ENCODE results near the gene FLOT2.
"Not testable (repeated sequence)": the region's sequence is repeated elsewhere in the genome, so short reads cannot be mapped to it uniquely, and the experiment has no call there.

Gene FLOT2

GRCh38 chr17:28867276-28867675 is 30.3 kb downstream of the FLOT2 start:
- DNase-seq, result peak; percentile 83

- no peak for DNase-seq
Measured at GRCh38 chr17:28865946-28866752, 31.4 kb downstream of the FLOT2 start.

DNA sequence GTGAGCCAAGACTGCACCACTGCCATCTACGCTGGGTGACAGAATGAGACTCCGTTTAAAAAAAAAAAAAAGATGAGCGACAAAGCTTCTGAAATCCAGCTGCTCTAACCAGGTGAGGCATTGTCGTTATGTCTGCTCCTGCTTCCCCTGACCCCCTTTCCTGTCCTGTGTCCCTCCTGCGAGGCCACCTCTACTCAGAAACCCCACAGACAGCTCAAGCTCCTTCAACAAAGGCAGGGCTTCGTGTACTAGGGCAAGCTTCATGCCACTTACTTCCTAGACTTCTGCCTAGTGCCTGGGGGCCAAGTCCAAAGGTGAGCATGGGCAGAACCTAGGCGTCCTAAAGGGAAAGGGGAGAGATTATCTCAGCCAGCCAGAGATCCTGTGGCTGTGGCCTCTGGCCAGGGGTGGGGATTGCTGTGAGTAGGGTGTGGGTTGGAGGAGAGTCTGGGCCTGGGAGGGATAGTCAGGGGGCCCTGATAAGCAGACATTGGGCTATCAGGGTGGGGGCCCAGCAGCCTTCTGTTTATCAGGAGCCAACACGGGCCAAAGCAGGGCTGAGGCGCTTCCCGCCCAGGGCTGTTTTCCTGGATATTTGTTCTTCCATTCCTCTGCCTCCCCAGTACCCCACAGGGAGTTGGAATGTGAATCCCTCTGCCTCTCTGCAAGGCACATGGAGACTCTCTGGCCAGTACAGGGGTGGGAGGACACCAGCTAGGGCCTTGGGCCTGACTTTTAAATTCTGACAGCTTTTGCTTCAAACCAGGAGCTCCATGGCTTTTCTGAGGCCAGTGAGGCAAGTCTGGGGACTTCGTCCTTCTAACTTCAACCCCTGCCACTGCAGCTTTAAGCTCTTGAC is 32.3 kb downstream of the FLOT2 start:
- no peak for DNase-seq

DNA sequence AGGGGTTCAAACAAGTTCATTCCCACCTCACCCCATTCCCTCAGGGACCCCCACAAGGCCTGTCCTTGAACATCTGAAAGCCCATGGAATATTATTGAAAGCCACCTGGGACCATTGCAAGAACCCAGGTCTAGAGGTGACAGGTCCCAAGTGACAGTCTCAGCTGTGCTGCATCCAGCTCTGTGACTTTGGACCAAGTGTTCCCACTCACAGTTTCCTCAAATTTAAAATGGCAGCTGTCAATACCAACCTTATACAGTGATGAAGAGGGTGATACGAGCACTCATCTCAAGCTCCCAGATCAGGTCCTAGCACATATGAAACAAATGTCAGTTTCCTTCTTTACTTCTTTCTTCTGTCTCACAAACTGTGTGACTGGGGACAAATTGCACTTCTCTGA is 33.6 kb downstream of the FLOT2 start:
- DNase-seq, result no peak

- DNase-seq, result no peak
Measured at GRCh38 chr17:28862561-28862960, 35.0 kb downstream of the FLOT2 start.

GRCh38 chr17:28861393-28862203 is 35.9 kb downstream of the FLOT2 start:
- DNase-seq, result no peak

GRCh38 chr17:28860363-28860808 is 37.1 kb downstream of the FLOT2 start:
- DNase-seq, result no peak

- DNase-seq, result no peak
Measured at GRCh38 chr17:28858801-28859355, 38.7 kb downstream of the FLOT2 start.

DNA sequence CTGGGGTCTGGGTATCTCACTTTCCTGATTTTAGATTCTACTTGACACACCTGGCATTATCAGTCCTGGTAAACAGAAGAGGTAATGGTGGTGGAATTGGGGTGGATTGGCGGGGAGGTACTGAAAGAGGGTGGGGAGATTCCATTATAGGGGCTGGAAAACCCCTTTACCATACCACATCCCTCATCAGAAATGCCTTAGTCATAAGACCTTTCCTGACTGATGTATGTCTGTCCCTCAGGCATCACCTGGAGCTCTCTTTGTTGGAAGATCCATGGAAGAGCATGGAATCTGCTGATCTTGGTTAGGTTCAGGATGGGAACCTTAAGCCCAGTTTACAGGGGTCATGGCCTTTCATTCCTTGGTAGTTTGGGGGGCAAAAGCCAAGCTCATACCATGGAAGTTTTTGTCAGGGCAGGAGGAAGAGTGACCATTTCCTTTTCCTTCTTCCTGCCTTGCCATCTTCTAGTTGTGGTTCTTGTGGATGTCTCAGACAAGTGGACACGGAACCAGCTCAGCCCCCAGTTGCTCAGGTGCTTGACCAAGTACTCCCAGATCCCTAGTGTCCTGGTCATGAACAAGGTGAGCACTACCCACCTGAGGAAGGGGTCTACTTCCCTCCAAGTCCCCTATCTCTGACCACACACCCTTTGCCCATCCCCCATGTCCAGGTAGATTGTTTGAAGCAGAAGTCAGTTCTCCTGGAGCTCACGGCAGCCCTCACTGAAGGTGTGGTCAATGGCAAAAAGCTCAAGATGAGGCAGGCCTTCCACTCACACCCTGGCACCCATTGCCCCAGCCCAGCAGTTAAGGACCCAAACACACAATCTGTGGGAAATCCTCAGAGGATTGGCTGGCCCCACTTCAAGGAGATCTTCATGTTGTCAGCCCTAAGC is 39.4 kb downstream of the FLOT2 start:
- no peak for DNase-seq

GRCh38 chr17:28856028-28856574 is 41.4 kb downstream of the FLOT2 start:
- DNase-seq, result no peak

DNA sequence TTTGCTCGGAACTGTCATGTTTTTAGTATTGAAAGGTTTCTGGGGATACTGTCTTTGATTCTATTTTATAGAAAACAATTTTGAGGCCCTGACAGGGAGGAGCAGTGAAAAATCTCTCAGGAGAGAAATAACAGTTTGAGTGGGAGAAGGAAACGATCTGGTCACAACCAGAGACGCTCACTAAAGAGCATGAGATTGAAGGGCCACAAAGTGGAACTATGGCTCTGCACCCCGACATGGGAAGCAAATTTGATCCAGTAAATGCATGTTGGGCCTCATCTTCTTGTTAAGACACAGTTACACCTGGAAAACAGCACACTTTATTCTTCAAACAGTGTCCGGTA is 42.2 kb downstream of the FLOT2 start:
- no peak for DNase-seq

DNA sequence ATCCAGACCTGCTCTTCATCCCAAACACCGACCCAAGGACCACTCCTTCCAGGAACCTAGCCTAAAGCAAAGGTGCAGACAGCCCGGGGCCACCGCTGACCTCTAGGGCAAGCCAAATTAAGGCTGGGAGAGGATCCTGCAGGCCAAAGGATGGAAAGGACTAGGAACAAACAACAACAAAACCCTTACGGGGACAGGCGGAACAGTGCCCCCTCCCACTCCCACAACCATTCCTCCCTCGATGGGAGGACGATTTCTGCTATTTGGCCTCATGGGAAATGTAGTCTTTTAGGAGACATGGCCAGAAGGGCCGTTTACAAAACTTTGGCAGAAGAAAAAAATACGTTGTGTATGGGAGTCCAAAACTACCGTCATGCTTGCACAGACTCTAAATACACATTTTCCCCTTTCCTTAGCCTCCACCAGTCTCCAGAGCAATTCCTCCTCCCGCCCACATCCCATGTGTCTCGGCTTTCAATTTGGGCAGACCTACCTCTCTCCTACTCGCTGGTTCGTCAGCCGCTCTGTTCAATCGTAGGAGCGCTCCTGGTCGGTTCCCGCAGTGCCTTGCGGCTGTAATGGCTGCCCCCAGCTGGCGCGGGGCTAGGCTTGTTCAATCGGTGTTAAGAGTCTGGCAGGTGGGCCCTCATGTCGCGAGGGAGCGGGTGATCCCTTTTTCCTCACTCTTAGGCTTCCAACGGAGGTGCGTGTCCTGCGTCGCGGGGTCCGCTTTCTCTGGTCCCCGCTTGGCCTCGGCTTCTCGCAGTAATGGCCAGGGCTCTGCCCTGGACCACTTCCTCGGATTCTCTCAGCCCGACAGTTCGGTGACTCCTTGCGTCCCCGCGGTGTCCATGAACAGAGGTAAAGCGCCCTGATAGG is 42.8 kb downstream of the FLOT2 start, which contains the start of gene ERAL1:
Gene ERAL1 (plus strand): TSS at position 560 of the 879 bp plus-strand sequence. CDS start 19 bp downstream, at position 579.
- peak; percentile 86 for DNase-seq

GRCh38 chr17:28853295-28853694 is 44.2 kb downstream of the FLOT2 start:
- no peak for DNase-seq

- DNase-seq, result no peak
Measured at GRCh38 chr17:28849281-28849680, 48.3 kb downstream of the FLOT2 start.

- not testable (repeated sequence) for DNase-seq
Measured at GRCh38 chr17:28848667-28849066, 48.9 kb downstream of the FLOT2 start.

- DNase-seq, result not testable (repeated sequence)
Measured at GRCh38 chr17:28846699-28847098, 50.8 kb downstream of the FLOT2 start.

DNA sequence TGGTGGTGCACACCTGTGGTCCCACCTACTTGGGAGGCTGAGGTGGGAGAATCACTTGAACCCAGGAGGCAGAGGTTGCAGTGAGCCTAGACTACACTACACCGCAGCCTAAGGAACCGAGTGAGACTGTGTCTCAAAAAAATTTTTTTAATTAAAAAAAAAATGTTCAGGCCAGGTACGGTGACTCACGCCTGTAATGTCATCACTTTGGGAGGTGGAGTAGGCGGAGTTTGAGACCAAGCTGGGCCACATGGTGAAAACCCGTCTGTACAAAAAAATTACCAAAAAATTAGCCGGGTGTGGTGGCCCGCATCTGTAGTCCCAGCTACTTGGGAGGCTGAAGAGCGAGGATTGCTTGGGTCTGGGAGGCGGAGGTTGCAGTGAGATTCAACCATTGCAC is 51.3 kb downstream of the FLOT2 start:
- no peak for DNase-seq

- DNase-seq, result no peak
Measured at GRCh38 chr17:28843816-28844148, 53.8 kb downstream of the FLOT2 start.

DNA sequence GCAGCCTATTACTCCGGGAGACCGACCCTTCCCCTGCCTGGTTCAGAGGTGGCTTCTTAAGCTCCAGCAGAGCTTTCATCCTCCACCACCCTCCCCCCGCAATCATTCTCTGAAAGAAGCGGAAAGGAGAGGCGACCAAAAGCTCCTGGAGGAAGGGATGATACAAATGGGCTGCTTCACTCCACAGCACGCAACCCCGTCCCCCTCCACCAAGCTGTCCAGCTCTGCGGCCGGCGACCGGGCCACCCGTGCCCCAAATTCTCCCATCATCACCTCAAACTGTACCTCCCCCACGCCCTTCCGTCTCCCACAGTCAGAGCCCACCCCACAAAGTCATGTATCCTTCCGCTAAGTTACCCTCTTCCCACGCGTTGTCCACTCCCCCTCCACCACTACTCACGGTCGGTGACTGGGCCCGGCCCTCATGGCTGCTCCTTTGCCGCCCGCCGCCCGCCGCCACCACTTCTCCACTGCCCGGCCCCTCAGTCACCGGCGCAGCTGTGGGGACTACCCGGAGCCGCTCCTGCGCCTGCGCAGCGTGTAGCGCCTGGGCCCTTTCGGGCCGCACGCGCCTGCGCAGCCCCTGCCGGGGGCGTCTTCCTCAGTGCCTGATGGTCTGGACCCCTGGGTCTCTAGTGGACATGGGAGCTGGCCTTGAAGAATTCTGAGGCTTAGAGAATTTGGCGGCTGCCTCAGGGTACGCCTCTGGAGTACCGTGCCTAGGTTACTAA is 55.1 kb downstream of the FLOT2 start, which contains the start of gene FAM222B:
Gene FAM222B (minus strand): TSS at position 509 of the 731 bp plus-strand sequence. CDS start 76,123 bp downstream, outside the sequence.
- DNase-seq, result peak; percentile 65

DNA sequence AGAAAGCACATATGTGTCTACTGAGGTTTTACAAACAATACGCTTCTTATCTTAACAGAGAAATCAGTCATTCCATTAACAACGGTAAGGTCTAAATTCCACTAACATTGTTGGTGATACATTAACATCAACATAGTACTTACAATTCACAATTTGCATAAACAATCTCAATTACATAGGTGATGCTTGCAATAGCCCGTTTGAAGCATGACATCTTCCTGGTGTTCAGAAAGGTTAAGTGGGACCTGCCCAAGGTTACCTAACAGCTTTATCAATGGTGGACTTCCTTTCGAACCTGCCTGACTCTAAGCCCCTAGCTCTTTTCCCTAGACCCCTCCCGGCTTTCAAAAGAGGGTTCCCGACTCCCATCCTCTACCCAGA is 55.6 kb downstream of the FLOT2 start:
- DNase-seq, result no peak

All from NCI-H524 treated with DMSO at 0.1 percent for 48 hours (cell line).